Ishikawa (cell line): ENCODE data around the gene SUCLG2.

Experiments
- CREB1 ChIP-seq: IDR thresholded peaks from 2 replicates; pipeline ENCODE4 v1.6.1; 2012; ENCODE audit warnings: low read depth
- TAF1 ChIP-seq: IDR thresholded peaks from 2 replicates; pipeline ENCODE4 v1.6.1; 2012; ENCODE audit warnings: low read depth, mild to moderate bottlenecking
- TCF12 ChIP-seq: IDR thresholded peaks from 2 replicates; pipeline ENCODE4 v1.6.1; 2012; ENCODE audit warnings: low read depth
- TEAD4 ChIP-seq: IDR thresholded peaks from 2 replicates; pipeline ENCODE4 v1.6.1; 2012
- ZBTB7A ChIP-seq: IDR thresholded peaks from 2 replicates; pipeline ENCODE4 v1.6.1; 2012; ENCODE audit warnings: low read depth

- TF ChIP-seq TAF1 (no peak), CREB1 (no peak), TEAD4 (no peak), ZBTB7A (no peak), TCF12 (no peak)
These were observed 38.4 kb downstream of the SUCLG2 start for GRCh38 chr3:67616046-67616445.
